PC-9 (cell line): ENCODE measurements around the gene CROCC2.

ENCODE experiments used
- CTCF ChIP-seq: fragments of 200-600 bp; sonication (generic); conservative IDR thresholded peaks from 2 replicates; pipeline ENCODE4 v1.6.1; 2017; ENCODE audit warnings: mixed run types, antibody characterized with exemption, mild to moderate bottlenecking, moderate library complexity
- EZH2 ChIP-seq: fragments of 200-600 bp; sonication (generic); IDR thresholded peaks from 2 replicates; pipeline ENCODE4 v1.8.0; 2017; ENCODE audit warnings: antibody characterized with exemption, low read depth

DNA sequence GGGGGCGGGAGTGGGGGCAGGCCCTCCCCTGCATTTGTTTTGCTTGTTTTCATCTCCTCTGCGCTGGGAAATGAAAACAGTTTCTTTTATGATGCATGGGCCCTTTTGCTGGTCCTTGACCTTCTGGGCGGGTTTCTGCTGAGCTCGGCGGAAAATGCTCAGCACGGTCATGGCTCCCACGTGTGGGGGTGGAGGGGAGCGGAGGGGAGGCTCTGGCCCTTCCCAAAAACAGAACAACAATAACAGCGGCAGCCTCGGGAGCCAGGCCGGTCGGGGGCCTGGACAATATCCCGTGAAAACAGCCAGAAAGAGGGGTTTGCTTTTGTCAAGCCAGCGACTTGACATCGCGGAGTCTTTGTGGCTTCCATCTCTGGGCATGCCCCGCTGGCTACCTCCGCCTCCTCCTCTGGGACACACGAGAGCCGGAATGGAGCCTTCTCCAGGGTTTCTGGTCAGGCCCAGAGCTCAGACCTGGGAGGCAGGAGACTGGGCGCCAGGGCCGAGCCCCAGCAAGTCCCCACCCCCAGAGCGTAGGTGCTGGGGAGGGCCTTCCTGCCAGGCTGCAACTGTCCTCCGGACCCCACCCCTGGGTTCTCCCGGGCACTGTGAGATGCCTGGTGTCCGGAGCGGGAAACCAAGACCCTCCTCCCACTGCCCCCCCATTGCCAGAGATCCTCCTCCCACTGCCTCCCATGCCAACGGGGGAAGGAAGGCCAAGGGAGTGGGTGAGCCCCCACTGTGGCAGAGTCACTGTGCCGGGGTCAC lies 56.3 kb downstream of the CROCC2 start:
- TF ChIP-seq CTCF (no peak), EZH2 (no peak)
